H1 (cell line): ENCODE measurements around the gene ARGLU1. TPM values are rescaled to one million over a fixed set of nuclear protein-coding genes. Genes with fewer than 3 reads are reported as not detected.

ENCODE experiments used
- CTCF ChIA-PET: fragments of 300-600 bp; sonication (Branson Sonifier 250); formaldehyde crosslinking; loops from one replicate; lab custom pipeline; 2021; ENCODE audit not compliant: partially characterized antibody; lab: Charles Lee
- POLR2A ChIA-PET: fragments of 300-600 bp; sonication (Branson Sonifier 250); formaldehyde crosslinking; loops from one replicate; lab custom pipeline; 2021; ENCODE audit warnings: inconsistent platforms; ENCODE audit not compliant: partially characterized antibody; lab: Charles Lee
- DNase-seq, 2 experiments: peaks; one replicate each; pipeline versions ENCODE4 v3.0.0 to v3.0.0-alpha.2; 2010 to 2022; ENCODE audit warnings: low spot score in 2 of 2, low read depth in 1 of 2, mixed read lengths in 1 of 2
- FAIRE-seq: peaks from 2 replicates; lab custom pipeline; 2011; peaks lifted over from hg19 to GRCh38; lab: Jason Lieb, UNC
- H2AFZ ChIP-seq: 2 replicates; pipeline ENCODE4 v1.8.1; 2012; ENCODE audit warnings: low read length, inconsistent platforms
- H2AK5ac ChIP-seq: 2 replicates; pipeline ENCODE4 v1.6.1; 2013; ENCODE audit warnings: low read depth, low read length
- H2BK120ac ChIP-seq: replicated peaks from 2 replicates; pipeline ENCODE3; 2013; ENCODE audit warnings: low read depth, low read length, inconsistent platforms
- H2BK12ac ChIP-seq: 2 replicates; pipeline ENCODE4 v1.6.1; 2013; ENCODE audit warnings: low read depth, low read length
- H2BK15ac ChIP-seq: 2 replicates; pipeline ENCODE4 v1.6.1; 2013; ENCODE audit warnings: low read length
- H2BK20ac ChIP-seq: 2 replicates; pipeline ENCODE4 v1.6.1; 2013; ENCODE audit warnings: low read length
- H2BK5ac ChIP-seq: 2 replicates; pipeline ENCODE4 v1.6.1; 2013; ENCODE audit warnings: low read depth, low read length
- H3K14ac ChIP-seq: 2 replicates; pipeline ENCODE4 v1.6.1; 2013; ENCODE audit warnings: inconsistent platforms; ENCODE audit not compliant: insufficient read length
- H3K18ac ChIP-seq: 2 replicates; pipeline ENCODE4 v1.6.1; 2013; ENCODE audit warnings: low read length; ENCODE audit errors: extremely low read depth
- H3K23ac ChIP-seq: 2 replicates; pipeline ENCODE4 v1.6.1; 2013; ENCODE audit warnings: inconsistent platforms; ENCODE audit not compliant: insufficient read length
- H3K23me2 ChIP-seq: 2 replicates; pipeline ENCODE4 v1.6.1; 2013; ENCODE audit warnings: low read depth, low read length
- H3K27ac ChIP-seq: 2 replicates; pipeline ENCODE4 v1.6.1; 2011; ENCODE audit warnings: low read depth, low read length, inconsistent platforms
- H3K27me3 ChIP-seq, 4 experiments: replicated peaks in 1 of 4; 1 replicate in 1 of 4; 2 replicates in 3 of 4; pipeline versions ENCODE4 v1.6.1 to v1.8.1; 2011 to 2013; ENCODE audit warnings: low read length in 3 of 4, mild to moderate bottlenecking in 3 of 4, inconsistent platforms in 2 of 4, mixed read lengths in 2 of 4, moderate library complexity in 1 of 4; ENCODE audit not compliant: control insufficient read depth in 3 of 4, insufficient read depth in 3 of 4; ENCODE audit errors: extremely low read depth in 1 of 4
- H3K36me3 ChIP-seq, 4 experiments: 2 replicates each; pipeline versions ENCODE4 v1.6.1 to v1.8.1; 2011 to 2013; ENCODE audit warnings: mild to moderate bottlenecking in 4 of 4, low read length in 3 of 4, moderate library complexity in 2 of 4, control low read depth in 1 of 4, inconsistent platforms in 1 of 4; ENCODE audit not compliant: insufficient read depth in 4 of 4, control insufficient read depth in 2 of 4
- H3K4ac ChIP-seq: replicated peaks from 2 replicates; pipeline ENCODE3; 2013; ENCODE audit warnings: low read length, low read depth, mixed read lengths, inconsistent platforms; ENCODE audit not compliant: insufficient read length
- H3K4me1 ChIP-seq, 4 experiments: replicated peaks in 1 of 4; 1 replicate in 1 of 4; 2 replicates in 3 of 4; pipeline versions ENCODE4 v1.6.1 to v1.8.1; 2011 to 2013; ENCODE audit warnings: low read length in 3 of 4, inconsistent platforms in 2 of 4, mixed read lengths in 1 of 4; ENCODE audit not compliant: insufficient read depth in 4 of 4, control insufficient read depth in 3 of 4
- H3K4me2 ChIP-seq, 2 experiments: 2 replicates each; pipeline versions ENCODE4 v1.6.1 to v1.8.1; 2011 to 2013; ENCODE audit warnings: low read depth in 2 of 2, low read length in 2 of 2, control low read depth in 1 of 2, inconsistent platforms in 1 of 2, mild to moderate bottlenecking in 1 of 2; ENCODE audit not compliant: insufficient read depth in 1 of 2
- H3K4me3 ChIP-seq, 4 experiments: fragments of 200-600, 300-600 bp in 1 of 4; sonication (generic), shearing (Covaris generic), sonication (Bioruptor Twin) in 1 of 4; 2 replicates each; pipeline versions ENCODE4 v1.5.1 to v1.8.1; 2011 to 2016; ENCODE audit warnings: low read length in 4 of 4, low read depth in 3 of 4, control low read depth in 2 of 4, inconsistent platforms in 2 of 4, mild to moderate bottlenecking in 2 of 4, mixed read lengths in 1 of 4, moderate library complexity in 1 of 4; ENCODE audit not compliant: insufficient read depth in 2 of 4; ENCODE audit errors: extremely low read depth in 1 of 4
- H3K56ac ChIP-seq: replicated peaks from 2 replicates; pipeline ENCODE3; 2013; ENCODE audit warnings: low read depth, mild to moderate bottlenecking, mixed read lengths, low read length, inconsistent platforms; ENCODE audit not compliant: insufficient read length
- H3K79me1 ChIP-seq: 2 replicates; pipeline ENCODE4 v1.6.1; 2013; ENCODE audit warnings: low read depth, low read length, control low read depth
- H3K79me2 ChIP-seq, 2 experiments: 2 replicates each; pipeline versions ENCODE4 v1.6.1 to v1.8.1; 2012 to 2013; ENCODE audit warnings: low read length in 2 of 2, mild to moderate bottlenecking in 2 of 2, inconsistent platforms in 1 of 2; ENCODE audit not compliant: insufficient read depth in 2 of 2, control insufficient read depth in 1 of 2
- H3K9ac ChIP-seq, 4 experiments: replicated peaks in 1 of 4; 1 replicate in 1 of 4; 2 replicates in 3 of 4; pipeline versions ENCODE4 v1.6.1 to v1.8.1; 2011 to 2013; ENCODE audit warnings: low read depth in 3 of 4, low read length in 3 of 4, control low read depth in 2 of 4, mild to moderate bottlenecking in 2 of 4, moderate library complexity in 2 of 4, inconsistent platforms in 1 of 4; ENCODE audit errors: extremely low read depth in 1 of 4
- H3K9me3 ChIP-seq, 2 experiments: 2 replicates each; pipeline versions ENCODE4 v1.6.1 to v1.8.1; 2012 to 2013; ENCODE audit warnings: mild to moderate bottlenecking in 2 of 2, moderate library complexity in 2 of 2, control low read depth in 1 of 2, inconsistent platforms in 1 of 2, low read depth in 1 of 2, low read length in 1 of 2, mixed read lengths in 1 of 2; ENCODE audit not compliant: insufficient read depth in 2 of 2
- H4K20me1 ChIP-seq, 2 experiments: replicated peaks in 1 of 2; 2 replicates each; pipeline versions ENCODE3 to v1.8.1; 2011 to 2013; ENCODE audit warnings: inconsistent platforms in 2 of 2, low read length in 2 of 2, mild to moderate bottlenecking in 1 of 2; ENCODE audit not compliant: insufficient read depth in 2 of 2, control insufficient read depth in 1 of 2
- H4K5ac ChIP-seq: 2 replicates; pipeline ENCODE4 v1.6.1; 2013; ENCODE audit warnings: low read length, low read depth, mixed read lengths, inconsistent platforms; ENCODE audit not compliant: insufficient read length
- H4K8ac ChIP-seq: 2 replicates; pipeline ENCODE4 v1.8.0; 2013; ENCODE audit warnings: mild to moderate bottlenecking, moderate library complexity, low read length, inconsistent platforms; ENCODE audit not compliant: insufficient read depth; ENCODE audit errors: extremely low read depth
- H4K91ac ChIP-seq: replicated peaks from 2 replicates; pipeline ENCODE3; 2013; ENCODE audit warnings: low read length, mixed read lengths, inconsistent platforms; ENCODE audit not compliant: insufficient read length
- WGBS, 2 experiments: shearing (Covaris generic) in 1 of 2; methylation state at CpG; one replicate each; pipeline versions ENCODE4 v1.1.6 to v1.1.7; 2013 to 2015; ENCODE audit warnings: low lambda C conversion rate in 2 of 2, mixed read lengths in 2 of 2, inconsistent platforms in 1 of 2, low coverage in 1 of 2, missing lambda C conversion rate in 1 of 2; ENCODE audit not compliant: insufficient replicate concordance in 2 of 2, insufficient coverage in 1 of 2, insufficient read length in 1 of 2; ENCODE audit errors: extremely low coverage in 1 of 2, missing lambda C conversion rate in 1 of 2; 5-methylcytosine and 5-hydroxymethylcytosine counted together
- polyA plus RNA-seq, 7 experiments: library from polyadenylated mRNA; depleted of rRNA in 3 of 7; stranded (reverse) in 5 of 7; unstranded in 2 of 7; fragments of >200 nt in 5 of 7; fragments of 200-250 nt in 2 of 7; gene quantifications; 1 replicate in 5 of 7; 2 replicates in 1 of 7; 4 replicates in 1 of 7; pipeline versions ENCODE4 v1.2.1 to v1.2.3, GENCODE V29; 2011 to 2013; ENCODE audit warnings: missing spikeins in 2 of 7, mixed read lengths in 2 of 7
- total RNA-seq: library from RNA; stranded (reverse); fragmentation: NEBNext Ultra II Directional; extraction: Animal tissue kit (Norgen Biotek cat#: 25700); gene quantifications from 2 replicates; pipeline ENCODE4 v1.2.1, GENCODE V29; 2021

ARGLU1 gene
- total and polyA plus RNA-seq, 2 of the 8 experiments (the other 6 are each of a cell fraction or from before 2014, with no cell fraction given): 47.8 to 84.9 TPM

GRCh38 chr13:106500445-106500844 is 67.5 kb downstream of the ARGLU1 start:
- Histone ChIP-seq H3K27ac (no peak overlapping the region), H3K23ac (no peak overlapping the region), H4K91ac (no peak overlapping the region), H3K18ac (no peak overlapping the region), H3K79me2 (peaks cover 0 to 12% of the 10 kb centered on the region in 2 experiments; a peak in 2 of 4 replicates), H3K4me2 (no peak overlapping the region), H3K4ac (no peak overlapping the region), H3K36me3 (no peaks in the 10 kb centered on the region; a peak in 1 of 8 replicates), H3K79me1 (no peaks in the 10 kb centered on the region; the same call in 1 of the 2 replicates), H4K8ac (no peak overlapping the region), H3K14ac (no peak overlapping the region), H2AFZ (no peak overlapping the region), H3K9me3 (no peaks in the 10 kb centered on the region), H2BK20ac (no peak overlapping the region), H3K23me2 (no peaks in the 10 kb centered on the region), H3K27me3 (peaks cover 0 to 1% (median 0%) of the 10 kb centered on the region in 4 experiments; a peak in 1 of 7 replicates), H2BK120ac (no peak overlapping the region), H3K4me1 (peaks cover 0 to 17% (median 3%) of the 10 kb centered on the region in 4 experiments; a peak in 4 of 7 replicates), H4K20me1 (no peaks in the 10 kb centered on the region), H3K9ac (no peak overlapping the region), H2BK12ac (no peak overlapping the region), H3K56ac (no peak overlapping the region), H3K4me3 (no peak overlapping the region), H4K5ac (no peak overlapping the region), H2AK5ac (no peak overlapping the region), H2BK15ac (no peak overlapping the region), H2BK5ac (no peak overlapping the region)
- POLR2A ChIA-PET: no interaction called here
- CTCF ChIA-PET: interaction anchor here (1.7 kb wide), 1 partner anchor 20 kb away, joined by 4 read pairs; no protein-coding TSS in a partner anchor
- FAIRE-seq (no peak), DNase-seq (no peak)
- 87% methylated on average over 6 of the region's 6 CpGs; no CpG with 5 or more reads in 1 of the 2 experiments for WGBS, 2 experiments
